ENCODE measurements around the gene ANKRD24. TPM values are rescaled to one million over a fixed set of nuclear protein-coding genes. Genes with fewer than 3 reads are reported as not detected.
"Not testable (repeated sequence)": the region's sequence is repeated elsewhere in the genome, so short reads cannot be mapped to it uniquely, and the experiment has no call there.

ANKRD24 gene
- total RNA-seq, 4 donors from 2014 or later: 0.54 to 1.2 (median 0.77) TPM

DNA sequence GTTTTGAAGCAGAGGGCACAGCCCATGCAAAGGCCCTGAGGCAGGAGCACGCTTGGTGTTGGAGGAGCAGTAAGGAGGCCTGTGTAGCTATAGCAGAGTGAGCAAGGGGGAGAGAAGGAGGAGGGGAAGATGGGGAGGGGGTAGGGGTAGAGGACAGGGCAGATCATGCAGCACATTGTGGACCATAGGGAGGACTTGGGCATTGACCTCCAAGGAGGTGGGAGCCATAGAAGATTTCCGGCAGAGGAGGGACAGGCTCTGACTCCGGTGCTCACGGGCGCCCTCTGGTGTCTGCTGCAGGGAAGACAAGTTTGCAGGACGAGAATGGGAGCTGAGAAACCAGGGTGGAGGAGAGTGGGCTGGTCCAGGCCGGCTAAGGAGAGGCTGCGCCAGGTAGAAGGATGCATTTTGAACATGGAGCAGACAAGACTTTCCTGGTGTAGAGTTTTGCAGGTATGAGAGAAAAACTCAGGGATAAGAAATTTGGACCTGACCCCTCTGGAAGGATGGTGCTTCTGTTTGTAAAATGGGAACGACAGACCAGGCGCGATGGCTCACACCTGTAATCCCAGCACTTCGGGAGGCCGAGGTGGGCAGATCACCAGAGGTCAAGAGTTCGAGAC, 42.8 kb upstream of the ANKRD24 start:
- H3K27ac ChIP-seq: no peak overlapping the region
- TF ChIP-seq, protein P1, sequence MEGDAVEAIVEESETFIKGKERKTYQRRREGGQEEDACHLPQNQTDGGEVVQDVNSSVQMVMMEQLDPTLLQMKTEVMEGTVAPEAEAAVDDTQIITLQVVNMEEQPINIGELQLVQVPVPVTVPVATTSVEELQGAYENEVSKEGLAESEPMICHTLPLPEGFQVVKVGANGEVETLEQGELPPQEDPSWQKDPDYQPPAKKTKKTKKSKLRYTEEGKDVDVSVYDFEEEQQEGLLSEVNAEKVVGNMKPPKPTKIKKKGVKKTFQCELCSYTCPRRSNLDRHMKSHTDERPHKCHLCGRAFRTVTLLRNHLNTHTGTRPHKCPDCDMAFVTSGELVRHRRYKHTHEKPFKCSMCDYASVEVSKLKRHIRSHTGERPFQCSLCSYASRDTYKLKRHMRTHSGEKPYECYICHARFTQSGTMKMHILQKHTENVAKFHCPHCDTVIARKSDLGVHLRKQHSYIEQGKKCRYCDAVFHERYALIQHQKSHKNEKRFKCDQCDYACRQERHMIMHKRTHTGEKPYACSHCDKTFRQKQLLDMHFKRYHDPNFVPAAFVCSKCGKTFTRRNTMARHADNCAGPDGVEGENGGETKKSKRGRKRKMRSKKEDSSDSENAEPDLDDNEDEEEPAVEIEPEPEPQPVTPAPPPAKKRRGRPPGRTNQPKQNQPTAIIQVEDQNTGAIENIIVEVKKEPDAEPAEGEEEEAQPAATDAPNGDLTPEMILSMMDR (IDR thresholded peaks at IDR 0.05): peak; percentile 33 to 69 (median 46)
- TF ChIP-seq POLR2A (IDR thresholded peaks at IDR 0.05): no peak
- peak; percentile 63 to 73 for DNase-seq
- no peak overlapping the region for H3K4me3 ChIP-seq (replicated peaks in 1 of 3)
- intact Hi-C loops (cut with DNase I): no loop called here
- no peaks in the 10 kb centered on the region for H3K36me3 ChIP-seq
- no peaks in the 10 kb centered on the region for H3K27me3 ChIP-seq
- WGBS, 2 donors: 35 to 41% methylated on average over 14 of the region's 14 CpGs
- H3K4me1 ChIP-seq: no peaks in the 10 kb centered on the region
- H3K9me3 ChIP-seq: no peaks in the 10 kb centered on the region

DNA sequence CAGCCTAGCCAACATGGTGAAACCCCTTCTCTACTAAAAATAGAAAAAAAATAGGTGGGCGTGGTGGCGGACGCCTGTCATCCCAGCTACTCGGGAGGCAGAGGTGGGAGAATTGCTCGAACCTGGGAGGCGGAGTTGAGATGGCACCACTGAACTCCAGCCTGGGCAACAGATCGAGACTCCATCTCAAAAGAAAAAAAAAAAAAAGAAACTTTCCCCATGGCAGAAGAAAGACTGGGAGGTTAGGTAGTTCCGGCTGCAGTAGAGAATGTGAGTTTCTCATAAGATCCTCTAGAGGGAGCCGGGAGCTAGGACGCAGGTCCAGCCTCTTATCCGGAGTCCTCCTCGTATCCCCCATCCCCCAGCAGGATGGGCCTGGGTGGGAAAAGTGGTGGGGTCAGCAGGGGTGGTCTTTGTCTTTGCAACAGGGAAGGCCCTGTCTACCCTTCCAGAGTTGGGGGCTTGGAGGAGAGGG, 42.2 kb upstream of the ANKRD24 start:
- H3K4me1 ChIP-seq: no peaks in the 10 kb centered on the region
- H3K27ac ChIP-seq: no peak overlapping the region
- peak; percentile 9 to 19 for DNase-seq
- H3K9me3 ChIP-seq: no peaks in the 10 kb centered on the region
- 26 to 29% methylated on average over 12 of the region's 12 CpGs for WGBS, 2 donors
- no peak overlapping the region for H3K4me3 ChIP-seq (replicated peaks in 1 of 3)
- TF ChIP-seq, protein P1 (IDR thresholded peaks at IDR 0.05): peak; percentile 10 to 61 (median 28)
- TF ChIP-seq POLR2A (IDR thresholded peaks at IDR 0.05): no peak
- H3K27me3 ChIP-seq: no peaks in the 10 kb centered on the region
- intact Hi-C loops (cut with DNase I): no loop called here
- H3K36me3 ChIP-seq: no peaks in the 10 kb centered on the region

DNA sequence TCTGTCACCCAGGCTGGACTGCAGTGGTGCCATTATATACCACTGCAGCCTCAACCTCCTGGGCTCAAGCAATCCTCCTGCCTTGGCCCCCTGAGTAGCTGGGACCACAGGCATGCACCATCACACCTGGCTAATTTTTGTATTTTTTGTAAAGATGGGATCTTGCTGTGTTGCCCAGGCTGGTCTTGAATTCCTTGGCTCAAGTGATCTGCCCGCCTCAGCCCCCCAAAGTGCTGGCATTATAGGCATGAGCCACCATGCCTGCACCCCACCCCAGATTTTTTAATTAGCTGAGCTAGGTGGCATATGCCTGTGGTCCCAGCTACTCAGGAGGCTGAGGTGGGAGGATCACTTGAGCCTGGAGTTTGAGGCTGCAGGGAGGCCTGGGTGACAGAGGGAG, 39.6 kb upstream of the ANKRD24 start:
- H3K4me3 ChIP-seq (replicated peaks in 1 of 3); DNase-seq; H3K4me1 ChIP-seq; H3K9me3 ChIP-seq; H3K27me3 ChIP-seq; H3K27ac ChIP-seq; H3K36me3 ChIP-seq; intact Hi-C loops (cut with DNase I): not testable (repeated sequence)
- WGBS, 2 donors: 75 to 100% methylated on average over 1 of the region's 1 CpG

DNA sequence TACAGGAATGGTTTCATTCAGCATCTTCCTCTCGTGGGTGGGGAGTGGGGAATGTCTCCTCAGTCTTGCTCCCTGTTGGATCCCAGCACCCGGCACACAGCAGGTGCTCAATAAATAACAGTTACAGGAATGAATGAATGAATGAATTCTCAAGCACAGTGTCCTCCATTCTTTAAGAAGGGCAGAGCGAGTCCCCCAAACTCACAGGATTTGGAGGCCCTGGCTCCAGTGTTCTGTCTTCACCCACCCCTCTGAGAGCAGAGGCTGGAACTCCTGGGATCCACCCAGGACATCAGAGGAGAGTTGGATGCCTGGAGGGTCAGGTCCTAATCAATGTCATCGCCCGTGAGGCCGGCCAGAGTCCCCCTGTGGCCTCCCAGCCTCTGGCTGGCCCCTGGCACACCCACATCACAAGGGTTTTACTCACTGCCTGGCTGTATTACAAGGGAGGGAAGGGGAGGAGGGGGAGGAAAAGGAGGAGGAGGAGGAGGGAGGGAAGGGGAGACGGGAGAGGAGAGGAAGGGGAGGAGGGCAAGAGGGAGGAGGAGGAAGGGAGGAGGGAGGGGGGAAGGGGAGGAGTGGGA, 37.7 kb upstream of the ANKRD24 start:
- DNase-seq: no peak
- H3K9me3 ChIP-seq: no peaks in the 10 kb centered on the region
- TF ChIP-seq, protein P1 (IDR thresholded peaks at IDR 0.05): no peak
- TF ChIP-seq POLR2A (IDR thresholded peaks at IDR 0.05): no peak
- H3K36me3 ChIP-seq: no peaks in the 10 kb centered on the region
- H3K27me3 ChIP-seq: no peaks in the 10 kb centered on the region
- no peak overlapping the region for H3K4me3 ChIP-seq (replicated peaks in 1 of 3)
- peaks cover 0 to 4% of the 10 kb centered on the region in 2 donors for H3K4me1 ChIP-seq
- no peak overlapping the region for H3K27ac ChIP-seq
- 29 to 68% methylated on average over 3 to 7 of the region's 7 CpGs for WGBS, 2 donors
- intact Hi-C loops (cut with DNase I): no loop called here

DNA sequence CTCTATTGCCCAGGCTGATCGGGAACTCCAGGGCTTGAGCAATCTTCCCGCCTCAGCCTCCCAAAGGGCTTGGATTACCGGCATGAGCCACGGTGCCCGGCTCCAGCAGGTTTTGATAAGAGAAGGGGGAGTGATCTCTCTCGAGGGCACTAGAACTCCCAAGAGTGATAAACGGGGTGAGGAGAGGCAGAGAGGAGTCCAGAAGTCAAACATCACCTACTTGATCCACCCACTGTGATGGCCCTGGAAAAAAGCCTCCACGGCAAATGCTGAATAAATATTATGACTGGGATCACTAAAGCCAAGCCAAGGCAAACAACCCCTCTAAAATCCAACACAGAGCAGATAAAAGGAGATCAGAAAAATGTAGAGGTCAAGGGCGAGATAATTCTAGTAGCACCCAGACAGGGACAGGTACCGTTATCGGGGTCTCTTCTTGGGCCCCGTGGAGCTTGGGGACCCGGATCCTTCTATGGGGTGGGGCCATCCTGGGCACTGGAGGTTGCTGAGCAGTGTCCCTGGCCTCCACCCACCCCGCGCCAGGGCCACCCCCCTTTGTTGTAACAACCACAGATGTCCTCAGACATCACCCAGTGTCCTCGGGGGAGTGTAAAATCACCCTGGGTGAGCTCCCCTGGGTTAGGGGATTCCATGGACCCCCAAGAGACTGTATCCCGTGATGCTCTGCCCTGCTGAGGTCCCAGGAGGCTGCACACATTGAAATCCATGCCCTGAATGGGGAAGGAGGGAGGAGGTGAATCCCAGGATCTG, 32.8 kb upstream of the ANKRD24 start:
- Histone ChIP-seq H3K4me3 (replicated peaks in 1 of 3) (no peak overlapping the region), H3K36me3 (no peaks in the 10 kb centered on the region), H3K27ac (no peak overlapping the region), H3K9me3 (no peaks in the 10 kb centered on the region), H3K27me3 (no peaks in the 10 kb centered on the region), H3K4me1 (peaks cover 0 to 7% of the 10 kb centered on the region in 2 donors)
- 40% methylated on average over 13 to 16 of the region's 17 CpGs for WGBS, 2 donors
- no peak for TF ChIP-seq POLR2A (IDR thresholded peaks at IDR 0.05)
- TF ChIP-seq, protein P1 (IDR thresholded peaks at IDR 0.05): no peak
- DNase-seq: peak; percentile 7 to 17
- intact Hi-C loops (cut with DNase I): no loop called here

All from thyroid gland (tissue), 4 donors.